Mesenchymal stem cell (in vitro differentiated cells and primary cell): ENCODE data around the gene TSC22D1.
A peak's percentile ranks its signal among the peaks of the same experiment; 100 is the strongest.

Source experiments
- DNase-seq: peaks from one replicate; pipeline ENCODE4 v3.0.0-alpha.2; 2013
- H2AFZ ChIP-seq: one replicate; pipeline ENCODE4 v1.6.1; 2013; ENCODE audit warnings: low read depth, mild to moderate bottlenecking, control low read depth, inconsistent platforms, low read length, moderate library complexity
- H2AK5ac ChIP-seq: 2 replicates; pipeline ENCODE4 v1.6.1; 2013; ENCODE audit warnings: low read length, moderate library complexity, mild to moderate bottlenecking, inconsistent platforms; ENCODE audit not compliant: severe bottlenecking
- H2BK120ac ChIP-seq: one replicate; pipeline ENCODE4 v1.6.1; 2013; ENCODE audit warnings: low read depth, mild to moderate bottlenecking, inconsistent platforms, low read length, moderate library complexity
- H2BK12ac ChIP-seq, 2 experiments: one replicate each; pipeline ENCODE4 v1.6.1; 2013; ENCODE audit warnings: inconsistent platforms in 2 of 2, low read length in 2 of 2, mild to moderate bottlenecking in 2 of 2, moderate library complexity in 2 of 2, control low read depth in 1 of 2
- H2BK15ac ChIP-seq: one replicate; pipeline ENCODE4 v1.6.1; 2013; ENCODE audit warnings: mild to moderate bottlenecking, low read depth, inconsistent platforms; ENCODE audit not compliant: poor library complexity, severe bottlenecking
- H2BK5ac ChIP-seq: 2 replicates; pipeline ENCODE4 v1.6.1; 2013; ENCODE audit warnings: low read depth, mild to moderate bottlenecking, low read length, control low read depth, inconsistent platforms; ENCODE audit not compliant: poor library complexity, severe bottlenecking
- H3K14ac ChIP-seq, 2 experiments: one replicate each; pipeline ENCODE4 v1.6.1; 2013; ENCODE audit warnings: inconsistent platforms in 2 of 2, low read length in 2 of 2, control low read depth in 1 of 2, mild to moderate bottlenecking in 1 of 2, moderate library complexity in 1 of 2
- H3K18ac ChIP-seq, 2 experiments: one replicate each; pipeline ENCODE4 v1.6.1; 2013; ENCODE audit warnings: inconsistent platforms in 2 of 2, low read length in 2 of 2, control low read depth in 1 of 2, low read depth in 1 of 2, mild to moderate bottlenecking in 1 of 2
- H3K23ac ChIP-seq, 2 experiments: one replicate each; pipeline ENCODE4 v1.6.1; 2013; ENCODE audit warnings: inconsistent platforms in 2 of 2, low read length in 2 of 2, mild to moderate bottlenecking in 2 of 2, moderate library complexity in 2 of 2, control low read depth in 1 of 2
- H3K27ac ChIP-seq: 2 replicates; pipeline ENCODE4 v1.5.1; 2013; ENCODE audit warnings: mild to moderate bottlenecking, moderate library complexity, low read length, control low read depth, inconsistent platforms; ENCODE audit not compliant: poor library complexity, severe bottlenecking
- H3K27me3 ChIP-seq, 2 experiments: 2 replicates each; pipeline versions ENCODE4 v1.6.1 to v1.7.0; 2013; ENCODE audit warnings: low read length in 2 of 2, mild to moderate bottlenecking in 2 of 2, moderate library complexity in 2 of 2, control low read depth in 1 of 2, inconsistent platforms in 1 of 2; ENCODE audit not compliant: control insufficient read depth in 1 of 2, insufficient read depth in 1 of 2
- H3K36me3 ChIP-seq, 2 experiments: 2 replicates each; pipeline versions ENCODE4 v1.6.1 to v1.7.0; 2013; ENCODE audit warnings: low read length in 2 of 2, control low read depth in 1 of 2, inconsistent platforms in 1 of 2, low read depth in 1 of 2, mild to moderate bottlenecking in 1 of 2; ENCODE audit not compliant: insufficient read depth in 2 of 2, control insufficient read depth in 1 of 2
- H3K4ac ChIP-seq, 2 experiments: one replicate each; pipeline ENCODE4 v1.6.1; 2013; ENCODE audit warnings: inconsistent platforms in 2 of 2, low read length in 2 of 2, mild to moderate bottlenecking in 2 of 2, moderate library complexity in 2 of 2, control low read depth in 1 of 2, low read depth in 1 of 2
- H3K4me1 ChIP-seq: 2 replicates; pipeline ENCODE4 v1.6.1; 2013; ENCODE audit warnings: low read depth, low read length, control low read depth; ENCODE audit not compliant: control insufficient read depth, insufficient read depth
- H3K4me2 ChIP-seq: 2 replicates; pipeline ENCODE4 v1.6.1; 2013; ENCODE audit warnings: low read length, mild to moderate bottlenecking, inconsistent platforms; ENCODE audit not compliant: poor library complexity, severe bottlenecking
- H3K4me3 ChIP-seq, 2 experiments: 2 replicates each; pipeline versions ENCODE4 v1.5.1 to v1.7.0; 2013; ENCODE audit warnings: low read length in 2 of 2, mild to moderate bottlenecking in 2 of 2, control low read depth in 1 of 2, low read depth in 1 of 2; ENCODE audit not compliant: insufficient read depth in 1 of 2
- H3K79me1 ChIP-seq: replicated peaks from 2 replicates; pipeline ENCODE4 v1.6.1; 2013; ENCODE audit warnings: mild to moderate bottlenecking, control low read depth, low read length, inconsistent platforms; ENCODE audit not compliant: poor library complexity, severe bottlenecking
- H3K9ac ChIP-seq: 2 replicates; pipeline ENCODE4 v1.7.0; 2013; ENCODE audit warnings: mild to moderate bottlenecking, low read length, moderate library complexity
- H3K9me3 ChIP-seq: 2 replicates; pipeline ENCODE4 v1.7.0; 2013; ENCODE audit warnings: mild to moderate bottlenecking, low read length; ENCODE audit not compliant: control insufficient read depth
- H4K8ac ChIP-seq: one replicate; pipeline ENCODE4 v1.6.1; 2013; ENCODE audit warnings: inconsistent platforms, mild to moderate bottlenecking, low read length, moderate library complexity
- H4K91ac ChIP-seq: one replicate; pipeline ENCODE4 v1.6.1; 2013; ENCODE audit warnings: mild to moderate bottlenecking, low read length, inconsistent platforms
- WGBS: methylation state at CpG from one replicate; pipeline ENCODE4 v1.1.7; 2013; ENCODE audit warnings: mixed read lengths; 5-methylcytosine and 5-hydroxymethylcytosine counted together

Gene TSC22D1

DNA sequence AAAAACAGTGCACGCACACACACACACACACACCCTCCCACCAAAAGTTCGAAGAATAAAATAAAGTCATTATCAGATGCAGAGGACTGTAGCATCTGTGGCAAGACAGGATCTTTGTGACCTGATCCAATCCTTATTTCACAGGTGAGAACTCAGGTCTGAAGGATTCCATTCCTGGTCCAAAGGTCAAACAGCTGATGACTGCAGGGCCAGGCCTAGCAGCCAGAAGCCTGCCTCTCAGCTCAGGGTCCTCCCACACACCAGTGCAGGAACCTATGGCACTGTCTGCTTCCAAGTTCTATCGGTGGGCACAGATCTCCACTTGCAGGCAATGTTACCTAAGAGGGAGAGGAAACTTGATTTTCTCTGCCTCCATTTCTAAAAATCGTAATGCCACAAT, 145.0 kb downstream of the TSC22D1 start:
- Histone ChIP-seq H3K4ac (no peak overlapping the region), H3K23ac (no peak overlapping the region), H3K4me3 (no peak overlapping the region), H2BK5ac (no peak overlapping the region), H3K27ac (peak overlapping the region; percentile 2), H3K18ac (no peak overlapping the region), H3K27me3 (no peaks in the 10 kb centered on the region), H2AFZ (no peak overlapping the region), H3K4me1 (peaks cover 9% of the 10 kb centered on the region), H4K91ac (peak overlapping the region; percentile 6), H3K4me2 (no peak overlapping the region), H2BK12ac (peak overlapping the region in 1 of 2 experiments; percentile 3), H2BK120ac (no peak overlapping the region), H2AK5ac (no peak overlapping the region), H3K9me3 (peaks cover 8% of the 10 kb centered on the region), H3K9ac (no peak overlapping the region), H4K8ac (no peak overlapping the region), H3K79me1 (peaks cover 7% of the 10 kb centered on the region), H3K14ac (peak overlapping the region in 1 of 2 experiments; percentile 20), H2BK15ac (no peak overlapping the region), H3K36me3 (peaks cover 7 to 48% of the 10 kb centered on the region in 2 experiments)
- 90% methylated on average over 3 of the region's 4 CpGs for WGBS
- no peak for DNase-seq

DNA sequence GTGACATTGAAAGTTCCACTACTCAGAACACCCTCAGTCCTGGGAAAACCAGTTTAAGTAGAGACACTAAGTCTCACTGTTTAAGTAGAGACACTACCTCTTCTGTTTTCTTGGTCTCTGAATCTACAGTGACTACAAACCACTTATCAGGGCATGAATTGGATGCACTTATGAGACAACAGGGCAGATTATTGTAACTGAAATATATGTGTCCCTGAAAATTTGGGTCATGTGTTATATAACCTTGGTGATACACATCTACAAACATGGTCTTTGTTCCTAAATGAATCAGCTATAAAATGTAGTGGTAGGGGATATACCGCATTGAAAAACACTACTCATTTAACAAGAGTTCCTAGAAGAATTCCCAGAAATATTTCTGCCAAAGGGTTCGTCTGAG, 146.8 kb downstream of the TSC22D1 start:
- Histone ChIP-seq H3K18ac (no peak overlapping the region), H2AK5ac (no peak overlapping the region), H3K4ac (no peak overlapping the region), H3K9me3 (peaks cover 8% of the 10 kb centered on the region), H3K27me3 (peaks cover 0 to 3% of the 10 kb centered on the region in 2 experiments), H2BK120ac (no peak overlapping the region), H2BK5ac (no peak overlapping the region), H3K4me2 (no peak overlapping the region), H3K23ac (no peak overlapping the region), H3K14ac (no peak overlapping the region), H2BK12ac (no peak overlapping the region), H3K36me3 (peaks cover 6 to 43% of the 10 kb centered on the region in 2 experiments), H3K9ac (no peak overlapping the region), H3K4me1 (peaks cover 7% of the 10 kb centered on the region), H2BK15ac (no peak overlapping the region), H4K8ac (no peak overlapping the region), H3K27ac (no peak overlapping the region), H4K91ac (no peak overlapping the region), H2AFZ (no peak overlapping the region), H3K79me1 (peaks cover 6% of the 10 kb centered on the region), H3K4me3 (no peak overlapping the region)
- no CpG with 5 or more reads among the region's 2 CpGs for WGBS
- DNase-seq: no peak

DNA sequence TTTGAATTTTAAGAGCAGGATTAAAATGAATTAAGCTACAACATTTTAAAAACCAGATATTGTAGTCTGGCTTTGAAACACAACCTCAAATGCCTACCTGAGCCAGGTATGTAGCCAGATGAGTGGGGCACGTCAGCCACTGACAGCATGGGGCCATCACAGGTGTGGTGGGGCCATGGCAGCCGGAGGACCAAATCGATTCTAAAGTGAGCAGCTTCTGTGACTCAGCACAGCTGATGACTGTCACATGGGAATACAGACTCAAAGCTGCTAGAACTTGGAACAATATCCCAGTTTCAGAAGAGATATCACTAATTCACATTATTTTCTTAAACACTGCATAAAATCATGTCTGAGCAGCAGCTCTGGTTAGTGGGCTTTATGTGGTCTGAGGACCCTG, 149.7 kb downstream of the TSC22D1 start:
- H3K18ac ChIP-seq: no peak overlapping the region
- no peak overlapping the region for H3K4me2 ChIP-seq
- H3K9ac ChIP-seq: no peak overlapping the region
- H3K36me3 ChIP-seq: peaks cover 3 to 17% of the 10 kb centered on the region in 2 experiments
- H2BK120ac ChIP-seq: no peak overlapping the region
- no peak overlapping the region for H4K91ac ChIP-seq
- no peak overlapping the region for H3K27ac ChIP-seq
- no peak overlapping the region for H2BK5ac ChIP-seq
- no peaks in the 10 kb centered on the region for H3K79me1 ChIP-seq
- peaks cover 0 to 27% of the 10 kb centered on the region in 2 experiments for H3K27me3 ChIP-seq
- no peak overlapping the region for H3K4ac ChIP-seq
- H2BK15ac ChIP-seq: peak overlapping the region; percentile 79
- no peak overlapping the region for H3K23ac ChIP-seq
- no peak for DNase-seq
- no peak overlapping the region for H2AFZ ChIP-seq
- no peak overlapping the region for H2BK12ac ChIP-seq
- H3K4me3 ChIP-seq: no peak overlapping the region
- peaks cover 8% of the 10 kb centered on the region for H3K9me3 ChIP-seq
- 78% methylated on average over 3 of the region's 3 CpGs for WGBS
- H3K14ac ChIP-seq: no peak overlapping the region
- H2AK5ac ChIP-seq: no peak overlapping the region
- H4K8ac ChIP-seq: no peak overlapping the region
- H3K4me1 ChIP-seq: peaks cover 2% of the 10 kb centered on the region

DNA sequence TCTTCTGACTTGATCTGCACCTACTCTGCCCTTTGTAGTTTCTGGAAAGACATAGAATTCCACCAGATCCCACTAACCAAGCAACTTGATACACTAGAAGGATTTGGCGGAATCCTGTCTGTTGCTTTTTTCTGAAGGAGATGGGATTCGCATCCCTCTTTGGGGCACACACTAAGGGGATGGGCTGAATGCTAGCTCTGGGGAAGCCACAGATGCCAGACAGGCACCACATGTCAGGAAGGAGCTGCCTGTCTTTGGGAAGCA, 150.4 kb downstream of the TSC22D1 start:
- Histone ChIP-seq H2BK120ac (no peak overlapping the region), H3K4me2 (no peak overlapping the region), H2BK12ac (no peak overlapping the region), H4K91ac (no peak overlapping the region), H3K23ac (no peak overlapping the region), H3K14ac (no peak overlapping the region), H3K4ac (no peak overlapping the region), H3K9ac (no peak overlapping the region), H3K27ac (no peak overlapping the region), H2AK5ac (no peak overlapping the region), H4K8ac (no peak overlapping the region), H2AFZ (no peak overlapping the region), H3K4me3 (no peak overlapping the region), H3K27me3 (peaks cover 0 to 29% of the 10 kb centered on the region in 2 experiments), H3K36me3 (peaks cover 3 to 10% of the 10 kb centered on the region in 2 experiments), H3K4me1 (peaks cover 3% of the 10 kb centered on the region), H2BK15ac (no peak overlapping the region), H3K9me3 (peaks cover 8% of the 10 kb centered on the region), H3K79me1 (no peaks in the 10 kb centered on the region), H2BK5ac (no peak overlapping the region), H3K18ac (no peak overlapping the region)
- DNase-seq: no peak
- WGBS: 94% methylated on average over 2 of the region's 2 CpGs
